Motor neuron (in vitro differentiated cells): ENCODE measurements around the gene FHDC1. TPM values are rescaled to one million over a fixed set of nuclear protein-coding genes. Genes with fewer than 3 reads are reported as not detected.
A peak's percentile ranks its signal among the peaks of the same experiment; 100 is the strongest.
"Not testable (repeated sequence)": the region's sequence is repeated elsewhere in the genome, so short reads cannot be mapped to it uniquely, and the experiment has no call there.

ENCODE experiments used
- ATAC-seq, 8 experiments: fragments of 200-7000 bp; cut with Tn5 transposase; replicated peaks in 6 of 8; 2 replicates each; pipeline ENCODE4 v1.8.0; 2021; ENCODE audit warnings: mild to moderate bottlenecking in 8 of 8, moderate library complexity in 8 of 8
- H3K27ac ChIP-seq, 2 donors: fragments of 250-450 bp; sonication (Bioruptor Pico); 2 replicates each; pipeline ENCODE4 v1.9.0; 2021; ENCODE audit warnings: antibody characterized with exemption in 2 of 2, mild to moderate bottlenecking in 2 of 2, moderate library complexity in 1 of 2
- H3K4me1 ChIP-seq, 2 donors: fragments of 250-450 bp; sonication (Bioruptor Pico); replicated peaks in 1 of 2; 2 replicates each; pipeline ENCODE4 v1.6.1; 2021; ENCODE audit warnings: antibody characterized with exemption in 2 of 2, mild to moderate bottlenecking in 2 of 2, moderate library complexity in 1 of 2
- H3K4me3 ChIP-seq, 5 donors: fragments of 250-450 bp; sonication (Bioruptor Pico); 2 replicates each; pipeline ENCODE4 v1.9.0; 2021; ENCODE audit warnings: antibody characterized with exemption in 5 of 5, mild to moderate bottlenecking in 5 of 5, moderate library complexity in 4 of 5
- WGBS, 10 experiments: fragments of 450-650 bp; shearing (Covaris generic); methylation state at CpG; one replicate each; pipeline ENCODE4 v1.0.0; 2022; 5-methylcytosine and 5-hydroxymethylcytosine counted together
- in situ Hi-C, 9 experiments: fragments of 400-800 bp; cut with MboI; loops; one replicate each; pipeline ENCODE4 v1.15.0; 2021; ENCODE audit warnings: low sequenced_read_pairs in 9 of 9, low pct_unique_long_range_greater_than_20kb in 2 of 9; ENCODE audit not compliant: unreplicated experiment in 9 of 9
- total RNA-seq, 8 experiments: library from RNA; unstranded; fragments of 300-600 nt; gene quantifications; 2 replicates each; pipeline versions ENCODE4 v1.2.3 to v1.2.4, GENCODE V29; 2022

Gene FHDC1
- 10 to 100 TPM in 3 of 8 experiments, 1 to 10 TPM in 5; 1.9 to 14.6 (median 8.5) TPM for total RNA-seq

- Histone ChIP-seq H3K27ac (peak within 1 kb of the TSS; percentile 70 to 71), H3K4me3 (peak within 1 kb of the TSS; percentile 57 to 80 (median 74)), H3K4me1 (peaks cover 0 to 30% of the 10 kb centered on the region in 2 donors)
- WGBS, 10 experiments: 0 to 40% (median 7%) methylated on average over 1 to 11 of the region's 75 CpGs; no CpG with 5 or more reads in 2 of the 10 experiments
- in situ Hi-C loops: no loop called here
- peak; percentile 17 to 75 (median 68) for ATAC-seq
Observed at GRCh38 chr4:152935631-152936445, at the start of gene FHDC1. Gene FHDC1, plus strand, starts transcription at chr4:152936323. Its CDS starts 6,735 bp downstream, at chr4:152943058.

GRCh38 chr4:152887981-152888380, 48.1 kb upstream of the FHDC1 start:
- H3K27ac ChIP-seq: no peak overlapping the region
- 93 to 100% (median 97%) methylated on average over 3 to 6 of the region's 6 CpGs for WGBS, 10 experiments
- no peak for ATAC-seq
- peaks cover 4 to 14% of the 10 kb centered on the region in 2 donors for H3K4me1 ChIP-seq
- H3K4me3 ChIP-seq: no peak overlapping the region
- in situ Hi-C loops: no loop called here

GRCh38 chr4:152892974-152893373, 43.1 kb upstream of the FHDC1 start:
- peak in 2 of 8 experiments; percentile 40 to 81 for ATAC-seq
- WGBS, 10 experiments: 59 to 94% (median 75%) methylated on average over 1 to 2 of the region's 2 CpGs; no CpG with 5 or more reads in 2 of the 10 experiments
- in situ Hi-C loops: no loop called here
- H3K4me1 ChIP-seq: no peaks in the 10 kb centered on the region
- no peak overlapping the region for H3K27ac ChIP-seq
- no peak overlapping the region for H3K4me3 ChIP-seq

GRCh38 chr4:152894673-152895072, 41.5 kb upstream of the FHDC1 start:
- ATAC-seq: peak in 3 of 8 experiments; percentile 45 to 95 (median 92)
- in situ Hi-C loops: no loop called here
- Histone ChIP-seq H3K4me3 (no peak overlapping the region), H3K27ac (no peak overlapping the region), H3K4me1 (no peaks in the 10 kb centered on the region)
- WGBS, 10 experiments: 50 to 100% (median 100%) methylated on average over 1 of the region's 1 CpG; no CpG with 5 or more reads in 4 of the 10 experiments

DNA sequence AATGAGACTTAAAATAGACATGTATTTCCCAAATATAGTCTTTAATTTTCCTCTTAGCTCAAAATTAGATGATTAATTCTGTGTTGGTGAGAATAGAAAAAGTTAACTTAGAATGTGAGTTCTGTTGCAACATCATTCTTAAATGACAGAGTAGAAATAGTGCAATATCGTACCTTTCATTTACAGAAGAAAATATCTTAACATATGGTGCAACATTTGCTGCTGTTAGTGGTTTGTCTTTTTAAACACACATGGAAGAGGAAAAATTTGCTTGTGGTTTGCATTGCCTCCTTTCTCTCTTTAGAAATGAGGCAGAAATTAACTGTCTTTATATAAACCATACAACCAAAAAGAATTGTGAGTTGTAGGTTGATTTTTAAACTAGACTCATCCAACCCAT, 39.3 kb upstream of the FHDC1 start:
- H3K27ac ChIP-seq: no peak overlapping the region
- H3K4me1 ChIP-seq: no peaks in the 10 kb centered on the region
- no peak overlapping the region for H3K4me3 ChIP-seq
- no peak for ATAC-seq
- WGBS, 10 experiments: 14 to 100% (median 88%) methylated on average over 1 of the region's 1 CpG; no CpG with 5 or more reads in 3 of the 10 experiments
- in situ Hi-C loops: no loop called here

DNA sequence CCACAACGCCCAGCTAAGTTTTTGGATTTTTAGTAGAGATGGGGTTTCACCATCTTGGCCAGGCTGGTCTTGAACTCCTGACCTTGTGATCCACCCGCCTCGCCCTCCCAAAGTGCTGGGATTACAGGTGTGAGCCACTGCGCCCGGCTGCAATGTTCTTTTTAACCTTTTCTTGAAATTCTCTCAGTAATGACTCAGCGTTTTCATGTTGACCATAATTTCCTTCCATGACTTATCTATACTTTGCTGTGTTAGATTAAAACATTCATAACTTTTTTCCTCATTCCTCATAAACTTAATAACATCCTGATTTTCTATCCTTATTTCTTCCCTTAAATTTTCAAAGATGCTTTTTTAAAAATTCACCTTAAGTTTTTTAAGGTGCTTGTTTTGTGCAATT, 38.0 kb upstream of the FHDC1 start:
- ATAC-seq, in situ Hi-C loops, H3K27ac ChIP-seq, H3K4me3 ChIP-seq, H3K4me1 ChIP-seq: not testable (repeated sequence)
- whole genome bisulfite sequencing, 10 experiments: 60 to 100% (median 100%) methylated on average over 1 to 6 of the region's 6 CpGs; no CpG with 5 or more reads in 2 of the 10 experiments

GRCh38 chr4:152898606-152899005, 37.5 kb upstream of the FHDC1 start:
- no peak overlapping the region for H3K27ac ChIP-seq
- in situ Hi-C loops: no loop called here
- ATAC-seq: no peak
- H3K4me3 ChIP-seq: no peak overlapping the region
- no peaks in the 10 kb centered on the region for H3K4me1 ChIP-seq

DNA sequence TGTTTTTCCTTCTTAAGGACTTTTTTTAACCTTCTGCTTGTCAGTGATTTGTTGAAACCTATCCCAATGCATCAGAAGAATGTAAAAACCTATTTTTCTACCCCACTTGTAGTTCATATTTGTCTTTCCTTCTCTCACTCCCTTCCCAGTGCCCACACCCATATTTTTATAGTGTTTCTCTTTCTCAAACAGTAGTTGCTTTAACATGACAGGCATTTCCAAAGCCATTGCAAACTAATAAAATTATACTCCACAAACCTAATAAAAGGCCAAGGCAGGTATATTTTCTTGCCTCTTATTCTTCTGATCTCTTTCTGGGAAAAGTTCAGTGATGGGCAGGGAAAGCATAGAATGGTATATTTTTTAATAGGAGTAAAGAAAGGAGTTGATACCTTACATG, 35.7 kb upstream of the FHDC1 start:
- H3K4me3 ChIP-seq: no peak overlapping the region
- no peak overlapping the region for H3K27ac ChIP-seq
- no peak for ATAC-seq
- no peaks in the 10 kb centered on the region for H3K4me1 ChIP-seq
- in situ Hi-C loops: no loop called here

- no peak for ATAC-seq
- in situ Hi-C loops: no loop called here
- Histone ChIP-seq H3K4me1 (no peaks in the 10 kb centered on the region), H3K27ac (no peak overlapping the region), H3K4me3 (no peak overlapping the region)
- 86 to 100% (median 92%) methylated on average over 1 to 3 of the region's 3 CpGs; no CpG with 5 or more reads in 1 of the 10 experiments for whole genome bisulfite sequencing, 10 experiments
Observed at GRCh38 chr4:152901205-152901604, 34.9 kb upstream of the FHDC1 start.

DNA sequence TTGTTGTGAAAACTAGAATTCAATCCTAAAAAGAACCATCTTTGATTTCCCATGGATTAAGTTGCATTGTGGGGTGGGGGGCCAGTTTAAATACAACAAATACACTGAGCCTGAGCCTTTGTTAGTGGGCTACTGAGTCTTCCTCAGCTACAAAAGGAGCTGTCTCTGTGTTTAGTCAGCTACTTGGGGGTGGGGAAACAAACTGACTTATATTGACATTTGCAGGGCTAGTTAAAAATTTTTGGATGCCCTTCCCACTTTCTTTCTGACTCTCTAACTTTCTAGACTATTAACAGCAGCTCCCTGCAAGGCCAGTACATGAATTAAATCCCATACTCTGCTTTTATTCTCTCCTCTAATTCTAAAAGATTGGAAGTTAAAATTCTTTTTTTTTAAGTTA, 32.5 kb upstream of the FHDC1 start:
- Histone ChIP-seq H3K4me3 (no peak overlapping the region), H3K27ac (no peak overlapping the region), H3K4me1 (no peaks in the 10 kb centered on the region)
- no peak for ATAC-seq
- in situ Hi-C loops: no loop called here

- Histone ChIP-seq H3K4me1 (no peaks in the 10 kb centered on the region), H3K4me3 (no peak overlapping the region), H3K27ac (no peak overlapping the region)
- ATAC-seq: no peak
- in situ Hi-C loops: no loop called here
- 83 to 100% (median 99%) methylated on average over 1 to 4 of the region's 4 CpGs; no CpG with 5 or more reads in 2 of the 10 experiments for WGBS, 10 experiments
Observed at GRCh38 chr4:152909901-152910300, 26.2 kb upstream of the FHDC1 start.

DNA sequence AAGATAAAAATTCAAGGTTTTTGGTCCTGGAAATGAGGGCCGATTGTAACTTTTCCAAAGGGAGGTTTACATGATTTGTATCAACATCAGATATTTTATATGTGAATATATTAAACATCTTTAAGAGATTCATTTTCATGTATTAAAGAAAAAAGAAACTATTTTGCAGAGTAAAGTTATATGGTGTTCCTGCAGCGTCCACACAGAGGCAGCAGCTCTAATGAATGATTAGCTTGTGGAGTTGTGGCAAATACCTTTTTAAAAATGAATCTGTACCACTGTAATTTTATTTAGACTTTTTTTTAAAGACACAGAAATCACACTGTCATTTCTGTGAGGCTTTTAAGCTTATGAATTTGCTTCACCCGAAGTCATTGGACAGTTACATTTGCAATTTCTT, 25.6 kb upstream of the FHDC1 start:
- no peak for ATAC-seq
- no peaks in the 10 kb centered on the region for H3K4me1 ChIP-seq
- H3K27ac ChIP-seq: no peak overlapping the region
- in situ Hi-C loops: no loop called here
- 60 to 94% (median 76%) methylated on average over 2 to 3 of the region's 3 CpGs for WGBS, 10 experiments
- no peak overlapping the region for H3K4me3 ChIP-seq

DNA sequence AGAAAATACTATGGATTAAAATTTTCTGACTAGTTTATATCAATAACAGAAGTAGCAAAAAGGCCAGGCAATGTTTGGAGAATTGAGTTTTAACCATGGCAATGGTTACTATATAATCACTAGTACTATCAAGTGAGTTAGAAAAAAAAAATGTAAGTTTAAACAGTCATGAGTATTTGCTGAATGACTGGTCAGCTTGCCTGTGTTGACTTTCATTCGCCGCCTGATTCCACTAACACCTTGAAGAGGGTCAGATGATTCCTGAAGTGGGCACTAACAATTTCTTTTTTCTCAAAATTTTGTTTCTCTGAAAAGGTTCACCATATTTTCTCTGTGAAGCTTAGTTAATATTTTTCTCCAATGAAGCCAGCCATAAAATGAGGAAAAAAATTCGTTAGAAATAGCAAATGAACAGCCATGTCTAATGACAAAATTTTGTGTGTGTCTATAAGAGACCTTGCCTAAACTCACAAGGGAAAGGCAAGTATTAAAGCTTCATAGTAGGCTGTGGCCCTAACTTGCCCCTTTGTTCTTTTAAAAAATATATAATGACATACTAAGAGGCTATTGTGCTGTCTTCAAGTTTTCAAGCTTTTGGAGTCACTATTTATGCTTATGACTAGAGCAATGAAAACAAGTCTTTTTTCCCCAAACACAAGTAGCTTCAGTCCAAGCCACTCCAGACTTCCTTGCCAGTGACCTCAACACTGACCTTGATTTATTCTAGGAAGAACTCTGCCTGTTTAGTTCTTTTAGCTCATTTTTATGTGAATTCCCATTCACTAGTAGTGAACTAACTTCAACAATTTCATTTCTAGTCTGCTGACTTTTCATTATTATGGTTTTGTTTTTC, 18.4 kb upstream of the FHDC1 start:
- WGBS, 10 experiments: 80 to 100% (median 95%) methylated on average over 1 to 3 of the region's 3 CpGs; no CpG with 5 or more reads in 2 of the 10 experiments
- no peak for ATAC-seq
- in situ Hi-C loops: no loop called here
- no peak overlapping the region for H3K4me3 ChIP-seq
- H3K4me1 ChIP-seq: no peaks in the 10 kb centered on the region
- no peak overlapping the region for H3K27ac ChIP-seq
